Measurements from ENCODE around the gene RAP1GAP. TPM values are rescaled to one million over a fixed set of nuclear protein-coding genes. Genes with fewer than 3 reads are reported as not detected.
A peak's percentile ranks its signal among the peaks of the same experiment; 100 is the strongest.

Gene RAP1GAP
- total RNA-seq, 2 experiments from 2014 or later, result 0.20 to 0.44 TPM

GRCh38 chr1:21653744-21654100 is 15.4 kb downstream of the RAP1GAP start:
- Mint-ChIP-seq H3K4me3 (no peak overlapping the region), H3K9me3 (no peaks in the 10 kb centered on the region), H3K27me3 (no peaks in the 10 kb centered on the region), H3K36me3 (ENCODE audit: low read depth) (no peaks in the 10 kb centered on the region), H3K4me1 (ENCODE audit: low read depth) (peaks cover 17% of the 10 kb centered on the region), H3K27ac (no peak overlapping the region)
- H3K4me1 ChIP-seq (ENCODE audit: insufficient read depth, low read length), result peaks cover 15% of the 10 kb centered on the region
- peaks cover 4% of the 10 kb centered on the region in 2 experiments for H3K27me3 ChIP-seq (ENCODE audit: control insufficient read depth in 1 of 2, insufficient read depth in 2 of 2, low read length in 2 of 2)
- ChIA-PET POLR2A (no interaction called here), CTCF (interaction anchor here (0.6 kb wide), 1 partner anchor 151 kb away, joined by 3 read pairs; no protein-coding TSS in a partner anchor)
- no peak overlapping the region for H3K27ac ChIP-seq (ENCODE audit: low read depth in 1 of 2, low read length in 2 of 2)
- DNase-seq, result no peak
- intact Hi-C loops (cut with DNase I, micrococcal nuclease), result loop anchor here in 1 of 2 experiments (10.0 kb wide), 1 partner anchor 399 kb away; no protein-coding TSS in a partner anchor
- H3K4me3 ChIP-seq (ENCODE audit: low read length), result no peak overlapping the region
- H3K36me3 ChIP-seq (ENCODE audit: insufficient read depth, low read length), result no peaks in the 10 kb centered on the region
- no peak for ATAC-seq (ENCODE audit: poor library complexity)
- TF ChIP-seq CTCF (IDR thresholded peaks at IDR 0.05), result no peak
- no peaks in the 10 kb centered on the region for H3K9me3 ChIP-seq (ENCODE audit: control insufficient read depth in 1 of 2, insufficient read depth in 1 of 2, low read length in 2 of 2)

GRCh38 chr1:21652937-21653743 is 16.0 kb downstream of the RAP1GAP start:
- DNase-seq, result no peak
- no peaks in the 10 kb centered on the region for H3K36me3 Mint-ChIP-seq (ENCODE audit: low read depth)
- peak overlapping the region; percentile 92 for H3K4me3 Mint-ChIP-seq
- Histone ChIP-seq H3K27me3 (ENCODE audit: control insufficient read depth in 1 of 2, insufficient read depth in 2 of 2, low read length in 2 of 2) (peaks cover 6 to 9% of the 10 kb centered on the region in 2 experiments), H3K4me3 (ENCODE audit: low read length) (no peak overlapping the region), H3K4me1 (ENCODE audit: insufficient read depth, low read length) (peaks cover 15% of the 10 kb centered on the region), H3K9me3 (ENCODE audit: control insufficient read depth in 1 of 2, insufficient read depth in 1 of 2, low read length in 2 of 2) (no peaks in the 10 kb centered on the region), H3K36me3 (ENCODE audit: insufficient read depth, low read length) (no peaks in the 10 kb centered on the region), H3K27ac (ENCODE audit: low read depth in 1 of 2, low read length in 2 of 2) (no peak overlapping the region)
- H3K9me3 Mint-ChIP-seq, result no peaks in the 10 kb centered on the region
- H3K27me3 Mint-ChIP-seq, result no peaks in the 10 kb centered on the region
- H3K4me1 Mint-ChIP-seq (ENCODE audit: low read depth), result peaks cover 17% of the 10 kb centered on the region
- TF ChIP-seq CTCF (IDR thresholded peaks at IDR 0.05), result no peak
- H3K27ac Mint-ChIP-seq, result no peak overlapping the region
- intact Hi-C loops (cut with DNase I, micrococcal nuclease), result loop anchor here in 1 of 2 experiments (10.0 kb wide), 1 partner anchor 398 kb away; no protein-coding TSS in a partner anchor
- ChIA-PET POLR2A (interaction anchor here (1.9 kb wide), 1 partner anchor 16 kb away, joined by 5 read pairs; the partner anchor contains the start of gene RAP1GAP), CTCF (interaction anchor here (0.6 kb wide), 1 partner anchor 152 kb away, joined by 3 read pairs; no protein-coding TSS in a partner anchor)
- ATAC-seq (ENCODE audit: poor library complexity), result no peak

GRCh38 chr1:21652101-21652936 is 16.8 kb downstream of the RAP1GAP start:
- ChIA-PET POLR2A (interaction anchor here (1.0 to 1.9 kb wide), 2 partner anchors 17 to 130 kb away, joined by 3 to 5 read pairs; partner anchors contain the start of gene RAP1GAP), CTCF (no interaction called here)
- peaks cover 15% of the 10 kb centered on the region for H3K4me1 ChIP-seq (ENCODE audit: insufficient read depth, low read length)
- Mint-ChIP-seq H3K4me3 (peak overlapping the region; percentile 92), H3K27ac (no peak overlapping the region), H3K4me1 (ENCODE audit: low read depth) (peaks cover 17% of the 10 kb centered on the region), H3K9me3 (no peaks in the 10 kb centered on the region), H3K36me3 (ENCODE audit: low read depth) (no peaks in the 10 kb centered on the region), H3K27me3 (no peaks in the 10 kb centered on the region)
- H3K36me3 ChIP-seq (ENCODE audit: insufficient read depth, low read length), result no peaks in the 10 kb centered on the region
- H3K27ac ChIP-seq (ENCODE audit: low read depth in 1 of 2, low read length in 2 of 2), result no peak overlapping the region
- peaks cover 6 to 9% of the 10 kb centered on the region in 2 experiments for H3K27me3 ChIP-seq (ENCODE audit: control insufficient read depth in 1 of 2, insufficient read depth in 2 of 2, low read length in 2 of 2)
- intact Hi-C loops (cut with DNase I, micrococcal nuclease), result loop anchor here in 1 of 2 experiments (10.0 kb wide), 1 partner anchor 398 kb away; no protein-coding TSS in a partner anchor
- H3K9me3 ChIP-seq (ENCODE audit: control insufficient read depth in 1 of 2, insufficient read depth in 1 of 2, low read length in 2 of 2), result no peaks in the 10 kb centered on the region
- ATAC-seq (ENCODE audit: poor library complexity) (no peak), DNase-seq (no peak)
- peak overlapping the region; percentile 14 for H3K4me3 ChIP-seq (ENCODE audit: low read length)
- TF ChIP-seq CTCF (IDR thresholded peaks at IDR 0.05), result no peak

All from CD4-positive, alpha-beta T cell (primary cell).